Left renal cortex interstitium (tissue), 4 donors: ENCODE results near the gene STXBP1. TPM values are rescaled to one million over a fixed set of nuclear protein-coding genes. Genes with fewer than 3 reads are reported as not detected.
"Not testable (repeated sequence)": the region's sequence is repeated elsewhere in the genome, so short reads cannot be mapped to it uniquely, and the experiment has no call there.

Experiments
- DNase-seq, 4 donors: peaks; one replicate each; pipeline ENCODE4 v3.0.0-alpha.2; 2013; ENCODE audit warnings: low read depth in 4 of 4, low spot score in 2 of 4, missing footprints in 1 of 4
- polyA plus RNA-seq, 4 donors: library from polyadenylated mRNA; unstranded; fragments of 120-200 nt; gene quantifications; one replicate each; pipeline ENCODE4 v1.2.1, GENCODE V29; 2013; ENCODE audit not compliant: insufficient read length in 4 of 4

Gene STXBP1
- polyA plus RNA-seq, 4 donors: 23.6 to 38.6 (median 31.6) TPM

DNA sequence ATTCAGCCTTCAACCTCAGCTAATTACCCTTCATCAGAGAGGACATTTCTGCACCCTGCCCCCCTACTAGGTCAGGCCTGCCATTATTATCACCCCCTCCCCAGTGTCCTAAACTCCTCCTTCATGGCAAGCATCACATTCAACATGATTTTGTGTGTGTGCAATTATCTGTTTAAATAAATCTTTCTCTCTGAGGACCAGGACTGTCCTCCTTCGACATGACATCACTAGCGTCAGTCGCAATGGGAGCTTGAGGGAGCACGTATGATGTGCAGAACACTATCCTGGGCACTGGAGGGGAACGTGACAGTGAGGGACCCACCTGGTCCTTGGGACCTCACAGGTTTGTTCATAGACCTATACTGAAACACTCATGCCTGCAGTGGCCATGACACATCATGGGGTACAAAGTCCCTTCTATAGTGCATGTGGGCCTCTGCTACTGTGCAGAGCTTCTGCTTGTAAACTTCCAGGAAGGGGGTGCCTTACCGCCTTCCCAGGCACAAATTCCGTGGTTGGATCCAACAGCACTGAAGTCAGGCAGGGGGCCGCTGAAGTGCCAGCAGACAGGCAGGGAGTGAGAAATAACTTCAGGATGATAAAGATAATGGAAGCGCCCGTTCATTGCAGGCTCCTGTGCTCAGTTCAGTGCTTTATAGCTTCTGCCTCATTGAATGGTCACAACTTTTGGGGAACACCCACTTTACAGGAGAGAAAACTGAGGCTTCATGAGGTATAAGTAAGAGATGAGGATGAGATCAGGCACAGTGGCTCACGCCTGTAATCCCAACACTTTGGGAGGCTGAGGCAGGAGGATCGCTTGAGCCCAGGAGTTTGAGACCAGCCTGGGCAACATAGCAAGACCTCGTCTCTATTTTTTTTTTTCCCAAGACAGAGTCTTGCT lies 36.0 kb upstream of the STXBP1 start:
- DNase-seq: no peak

DNA sequence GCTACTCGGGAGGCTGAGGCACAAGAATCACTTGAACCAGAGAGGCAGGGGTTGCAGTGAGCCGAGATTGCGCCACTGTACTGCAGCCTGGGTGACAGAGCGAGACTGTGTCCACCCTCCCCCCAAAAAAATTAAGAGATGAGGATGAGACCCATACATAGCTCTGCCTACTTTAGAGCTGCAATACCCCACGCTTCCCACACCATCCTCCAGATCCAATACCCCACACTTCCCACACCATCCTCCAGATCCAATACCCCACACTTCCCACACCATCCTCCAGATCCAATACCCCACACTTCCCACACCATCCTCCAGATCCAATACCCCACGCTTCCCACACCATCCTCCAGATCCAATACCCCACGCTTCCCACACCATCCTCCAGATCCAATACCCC lies 34.9 kb upstream of the STXBP1 start:
- not testable (repeated sequence) for DNase-seq

DNA sequence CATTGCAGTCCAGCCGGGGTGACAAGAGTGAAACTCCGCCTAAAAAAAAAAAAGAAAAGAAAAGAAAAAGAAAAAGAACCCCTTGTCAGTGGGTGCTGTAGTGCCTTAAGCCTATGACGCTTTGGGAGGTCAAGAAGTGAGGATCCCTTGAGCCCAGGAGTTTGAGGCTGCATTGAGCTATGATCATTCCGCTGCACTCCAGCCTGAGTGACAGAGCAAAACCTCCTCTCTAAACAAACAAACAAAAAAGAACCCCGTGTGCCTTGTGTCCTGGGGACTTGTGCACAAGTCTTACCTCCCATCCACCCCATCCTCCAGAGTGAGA lies 33.5 kb upstream of the STXBP1 start:
- no peak for DNase-seq

DNA sequence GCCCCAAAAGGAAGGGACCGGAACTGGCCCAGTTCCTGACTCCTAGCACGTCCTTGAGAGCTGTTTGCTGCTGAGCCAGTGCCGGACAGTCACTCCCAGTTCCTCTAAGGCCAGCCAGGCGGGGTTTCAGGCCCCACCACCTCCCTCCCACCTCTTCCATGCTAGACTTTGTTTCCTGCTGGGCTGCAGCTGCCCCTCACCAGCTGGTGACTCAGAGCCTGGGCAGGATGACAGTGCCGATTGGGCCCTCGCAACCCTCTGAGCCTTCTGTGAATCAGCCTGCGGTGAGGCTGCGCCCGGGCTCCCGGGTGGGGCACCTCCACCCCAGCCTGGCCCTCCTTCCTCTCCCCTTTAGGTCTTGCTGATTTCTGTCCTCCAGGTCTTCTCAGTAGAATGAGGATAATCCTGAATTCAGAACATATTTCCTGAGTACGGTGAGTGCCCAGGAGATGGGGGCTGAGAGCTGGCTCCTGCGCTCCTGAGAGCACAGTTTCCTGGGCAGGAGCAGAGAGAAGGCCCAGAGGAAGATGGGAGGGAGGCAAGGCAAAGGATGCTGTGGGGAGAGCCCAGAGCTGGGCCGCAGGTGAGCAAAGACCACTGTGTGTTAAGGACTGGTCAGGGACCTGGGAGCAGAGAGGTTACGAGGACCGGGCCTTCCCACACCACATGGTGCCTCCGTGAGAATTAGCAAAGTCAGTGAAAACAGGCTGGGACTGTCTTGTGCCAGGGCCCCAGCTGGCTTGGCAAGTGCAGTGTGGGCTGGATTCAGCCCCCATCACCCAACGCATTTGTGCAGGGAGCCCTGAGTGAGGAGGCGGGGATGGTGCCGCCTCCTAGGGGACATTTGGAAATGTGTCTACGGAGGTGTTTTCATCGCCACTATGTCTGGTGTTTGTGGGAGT lies 32.9 kb upstream of the STXBP1 start:
- DNase-seq: no peak

DNA sequence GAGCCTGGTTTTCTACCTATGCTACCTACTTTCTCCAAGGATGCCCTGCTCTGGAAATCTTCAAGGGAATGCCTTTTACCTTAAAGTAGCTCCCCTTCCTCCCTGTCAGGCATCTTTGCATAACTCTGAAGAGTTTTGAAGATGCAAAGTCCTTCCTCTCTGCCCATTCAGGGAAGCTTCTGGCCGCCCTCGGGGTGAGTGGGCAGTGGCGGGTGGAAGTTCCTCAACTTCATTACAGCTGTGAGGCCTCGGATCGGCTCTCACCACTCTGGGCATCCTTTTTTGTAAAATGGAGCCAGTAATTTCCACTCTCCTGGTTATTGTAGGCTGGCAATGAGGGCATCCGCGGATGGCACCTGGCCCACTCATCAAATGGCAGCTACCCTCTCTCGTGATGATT lies 31.7 kb upstream of the STXBP1 start:
- no peak for DNase-seq

DNA sequence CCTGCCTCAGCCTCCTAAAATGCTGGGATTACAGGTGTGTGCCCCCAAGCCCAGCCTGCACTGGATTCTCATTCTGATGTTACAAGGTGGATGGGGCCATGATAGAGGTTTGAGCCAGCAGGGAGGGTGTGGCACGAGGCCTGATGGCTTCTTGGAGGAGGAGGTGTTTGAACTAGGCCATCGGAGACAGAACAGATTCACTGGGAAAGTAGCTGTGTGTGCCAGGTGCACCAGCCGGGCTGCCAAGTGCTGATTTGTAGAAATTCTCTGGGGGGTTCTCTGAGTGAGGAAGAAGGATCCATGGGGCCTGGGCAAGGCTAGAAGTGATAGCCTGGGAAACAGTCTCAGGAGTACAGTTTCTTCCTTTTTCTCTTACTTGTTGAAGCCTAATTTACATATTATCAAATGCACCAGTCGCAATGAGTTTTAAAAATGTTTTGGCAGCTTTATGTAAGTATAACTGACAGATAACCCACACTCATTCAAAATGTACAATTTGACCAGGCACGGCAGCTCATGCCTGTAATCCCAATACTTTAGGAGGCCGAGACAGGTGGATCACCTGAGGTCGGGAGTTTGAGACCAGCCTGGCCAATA lies 31.1 kb upstream of the STXBP1 start:
- no peak for DNase-seq

DNA sequence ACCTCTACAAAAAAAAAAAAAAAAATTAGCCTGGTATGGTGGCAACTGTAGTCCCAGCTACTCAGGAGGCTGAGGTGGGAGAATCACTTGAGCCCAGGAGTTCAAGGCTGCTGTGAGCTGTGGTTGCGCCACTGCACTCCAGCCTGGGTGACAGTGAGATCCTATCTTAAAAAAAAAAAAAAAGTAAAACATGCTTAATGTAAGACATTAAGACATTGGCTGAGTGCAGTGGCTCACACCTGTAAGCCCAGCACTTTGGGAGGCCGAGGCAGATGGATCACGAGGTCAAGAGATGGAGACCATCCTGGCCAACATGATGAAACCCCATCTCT lies 27.6 kb upstream of the STXBP1 start:
- not testable (repeated sequence) for DNase-seq

DNA sequence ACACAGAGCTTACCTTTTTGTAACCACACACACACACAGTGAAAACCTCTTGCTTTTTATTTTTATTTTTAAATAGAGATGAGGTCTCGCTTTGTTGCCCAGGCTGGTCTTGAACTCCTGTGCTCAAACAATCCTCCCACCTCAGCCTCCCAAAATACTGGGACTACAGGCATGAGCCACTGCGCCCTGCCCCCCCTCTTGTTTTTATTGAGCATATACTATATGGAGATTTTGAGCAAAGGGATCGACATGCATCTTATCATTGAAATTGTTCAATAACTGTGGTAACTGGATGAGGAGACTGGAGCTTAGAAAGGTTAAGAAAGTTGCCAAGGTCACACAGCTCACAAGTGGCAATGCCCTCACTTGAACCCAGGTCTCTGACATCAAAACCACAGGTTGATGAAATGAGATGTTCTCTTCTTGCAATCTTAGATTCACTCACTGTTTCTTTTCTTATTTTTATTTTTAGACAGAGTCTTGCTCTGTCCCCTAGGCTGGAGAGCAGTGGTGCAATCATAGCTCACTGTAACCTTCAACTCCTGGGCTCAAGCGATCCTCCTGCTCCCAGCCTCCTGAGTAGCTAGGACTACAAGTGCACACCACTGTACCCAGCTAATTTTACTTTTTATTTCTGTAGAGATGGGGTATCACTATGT lies 26.8 kb upstream of the STXBP1 start:
- DNase-seq: no peak

DNA sequence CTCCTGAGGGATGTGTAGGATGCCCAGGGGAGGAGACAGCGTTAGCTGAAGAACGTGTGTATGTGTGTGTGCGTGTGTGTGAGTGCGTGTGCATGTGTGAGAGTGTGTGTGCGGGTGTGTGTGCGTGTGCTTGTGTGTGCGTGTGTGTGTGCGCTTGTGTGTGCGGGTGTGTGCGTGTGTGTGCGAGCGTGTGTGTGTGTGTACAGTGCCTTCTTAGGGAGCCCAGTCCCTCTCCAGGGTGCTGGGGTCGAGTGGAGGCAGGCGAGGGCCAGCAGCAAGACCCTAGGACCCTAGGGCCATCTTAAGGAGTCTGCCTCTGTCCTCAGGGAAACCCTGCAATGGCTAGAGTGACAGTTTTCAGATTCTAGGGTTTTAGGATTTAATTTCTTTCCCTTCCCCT lies 26.0 kb upstream of the STXBP1 start:
- no peak for DNase-seq

DNA sequence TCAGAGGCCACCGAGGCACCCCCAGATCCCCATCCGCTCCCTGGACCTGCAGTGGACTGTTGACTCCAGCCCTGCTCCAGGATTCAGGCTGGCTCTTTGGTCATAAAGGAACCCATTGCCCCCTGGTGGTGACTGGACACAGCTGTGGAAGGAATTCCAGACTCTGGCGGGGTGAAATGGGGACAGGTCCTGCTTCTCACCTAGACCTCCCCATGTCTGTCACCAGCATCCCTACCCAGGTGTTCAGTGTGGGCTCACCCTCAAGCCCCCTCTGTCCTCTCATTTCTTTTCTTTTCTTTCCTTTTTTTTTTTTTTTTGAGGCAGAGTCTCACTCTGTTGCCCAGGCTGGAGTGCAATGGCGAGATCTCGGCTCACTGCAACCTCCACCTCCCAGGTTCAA lies 25.5 kb upstream of the STXBP1 start:
- peak in 1 of 4 donors; percentile 78 for DNase-seq

DNA sequence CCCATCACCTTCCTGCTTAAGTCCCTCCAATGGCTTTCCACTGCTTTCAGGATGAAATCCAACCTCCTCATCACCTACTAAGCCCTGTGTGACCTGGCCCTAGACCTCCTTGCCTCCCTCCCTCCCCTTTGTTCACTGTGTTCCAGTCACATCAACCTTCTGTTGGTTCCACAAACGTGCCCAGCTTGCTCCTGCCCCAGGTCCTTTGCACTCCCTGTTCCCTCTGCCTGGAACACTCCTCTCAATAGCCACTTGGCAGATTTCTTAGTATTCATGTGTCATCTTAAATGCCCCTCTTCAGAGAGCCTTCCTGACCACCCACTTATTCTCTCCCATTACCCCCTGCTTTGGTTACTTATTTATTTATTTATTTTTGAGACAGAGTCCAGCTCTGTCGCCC lies 24.1 kb upstream of the STXBP1 start:
- DNase-seq: no peak

DNA sequence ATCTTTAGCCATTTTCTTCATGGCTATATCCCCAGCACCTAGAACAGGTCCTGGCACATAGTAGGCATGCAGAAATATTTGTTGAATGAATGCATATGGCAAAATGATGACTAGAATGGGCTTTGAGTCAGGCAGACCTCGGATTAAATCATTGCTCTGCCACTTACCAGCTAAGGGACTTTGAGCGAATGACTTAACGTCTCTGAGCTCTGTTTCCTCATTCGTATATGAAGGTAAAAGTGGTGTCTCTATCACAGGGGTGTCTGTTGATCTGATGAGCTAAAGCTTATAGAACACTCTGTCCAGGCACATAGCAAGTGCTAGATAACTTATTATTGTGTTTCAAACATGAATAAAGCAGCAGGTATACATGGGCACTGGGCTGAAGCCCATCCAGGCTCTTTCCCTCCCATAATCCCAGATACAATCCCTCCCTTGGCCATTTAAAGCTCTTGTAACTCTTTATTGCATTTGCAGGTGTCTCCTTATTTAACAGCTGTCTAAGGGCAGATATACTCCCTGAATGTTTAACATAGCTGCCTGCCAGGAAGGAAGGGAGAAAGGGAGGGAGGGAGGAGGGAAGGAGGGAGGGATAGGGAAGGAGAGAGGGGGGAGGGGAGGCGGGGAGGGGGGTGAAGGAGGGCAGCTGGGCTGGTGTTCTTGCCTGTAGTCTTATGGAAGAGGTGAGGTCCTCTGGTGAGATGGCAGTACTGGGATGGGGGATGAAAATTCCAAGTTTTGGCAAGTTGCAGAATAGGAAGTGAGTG lies 23.2 kb upstream of the STXBP1 start:
- no peak for DNase-seq

DNA sequence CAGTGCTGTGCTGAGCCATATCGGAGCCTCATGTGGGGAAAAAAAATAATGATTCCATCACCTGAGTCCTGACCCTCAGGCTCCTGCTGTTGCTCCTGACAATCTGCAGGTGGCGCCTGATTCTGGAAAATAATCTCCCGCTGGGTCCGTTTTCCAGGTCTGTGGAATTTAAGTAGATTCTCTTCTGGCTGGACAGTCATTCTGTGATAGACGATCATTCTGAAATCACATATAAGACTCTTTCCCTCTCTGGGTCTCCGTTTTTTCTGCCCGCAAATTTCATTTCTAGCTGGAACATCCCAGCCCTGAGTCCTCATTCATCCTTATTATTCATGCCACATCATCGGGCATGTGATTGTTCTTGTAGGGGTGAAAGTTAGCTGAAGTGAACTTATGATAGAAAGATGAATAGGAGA lies 22.1 kb upstream of the STXBP1 start:
- DNase-seq: no peak

DNA sequence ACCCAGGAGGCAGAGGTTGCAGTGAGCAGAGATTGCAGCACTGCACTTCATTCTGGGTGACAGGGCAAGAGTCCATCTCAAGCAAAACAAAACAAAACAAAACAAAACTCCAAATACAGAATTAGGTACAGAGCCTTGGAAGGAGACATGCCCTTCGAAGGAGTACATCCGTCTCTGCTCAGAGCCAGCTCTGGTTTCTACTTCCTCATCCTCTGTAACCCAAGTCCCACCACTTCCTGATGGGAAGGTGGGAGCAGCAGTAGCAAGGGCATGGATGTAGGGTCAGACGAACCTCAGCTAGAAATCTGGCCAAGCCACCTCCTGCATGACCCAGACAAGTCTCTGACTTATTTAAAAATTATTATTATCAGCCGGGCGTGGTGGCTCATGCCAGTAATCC lies 16.5 kb upstream of the STXBP1 start:
- no peak for DNase-seq

DNA sequence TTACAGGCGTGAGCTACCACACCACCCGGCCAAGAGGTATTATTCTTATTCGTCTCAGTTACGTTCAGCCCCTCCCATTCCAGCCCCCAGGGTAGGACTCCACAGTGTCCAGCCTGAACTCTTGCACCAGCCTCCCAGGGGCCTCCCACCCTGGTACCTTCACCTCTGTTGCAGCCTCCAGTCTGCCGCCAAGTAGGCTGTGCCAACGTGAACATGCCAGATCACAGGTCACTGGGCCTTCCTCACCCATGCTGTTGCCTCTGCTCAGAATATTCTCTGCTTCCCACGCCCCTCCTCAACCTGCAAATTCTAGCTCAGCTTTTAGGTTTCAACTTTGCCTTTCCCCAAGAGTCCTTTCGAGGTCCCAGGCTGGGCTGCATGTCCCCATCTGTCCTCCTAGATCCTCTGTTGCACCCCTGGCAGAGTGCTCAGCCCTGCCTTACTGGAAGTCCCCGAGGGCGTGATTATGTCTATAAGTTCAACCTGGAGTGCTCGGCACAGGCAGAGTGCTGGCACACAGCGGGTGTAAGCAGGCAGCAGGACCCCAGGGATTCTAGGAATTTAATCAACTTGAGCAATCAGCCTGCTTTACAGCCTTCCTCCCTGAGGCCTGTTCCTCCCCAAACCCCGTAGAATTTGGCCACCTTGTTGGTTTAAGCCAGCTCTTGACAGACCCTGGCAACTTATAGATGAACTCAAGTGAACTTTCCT lies 13.1 kb upstream of the STXBP1 start:
- DNase-seq: no peak

DNA sequence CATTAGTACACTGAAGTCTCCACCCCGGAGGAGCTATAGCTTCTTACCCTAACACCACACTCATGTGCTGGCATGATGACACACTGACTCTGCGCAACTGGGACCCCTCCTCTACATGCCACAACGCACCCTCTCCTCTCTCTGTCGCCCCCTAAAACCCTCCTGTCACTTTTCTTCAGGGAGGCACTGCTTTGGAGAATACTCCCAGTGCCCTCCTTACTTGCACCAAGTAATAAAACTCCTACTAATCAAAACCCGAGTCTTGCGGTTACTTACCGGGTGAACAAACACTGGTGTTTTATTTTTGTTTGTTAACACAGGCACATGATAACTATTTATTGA lies 12.6 kb upstream of the STXBP1 start:
- no peak for DNase-seq

DNA sequence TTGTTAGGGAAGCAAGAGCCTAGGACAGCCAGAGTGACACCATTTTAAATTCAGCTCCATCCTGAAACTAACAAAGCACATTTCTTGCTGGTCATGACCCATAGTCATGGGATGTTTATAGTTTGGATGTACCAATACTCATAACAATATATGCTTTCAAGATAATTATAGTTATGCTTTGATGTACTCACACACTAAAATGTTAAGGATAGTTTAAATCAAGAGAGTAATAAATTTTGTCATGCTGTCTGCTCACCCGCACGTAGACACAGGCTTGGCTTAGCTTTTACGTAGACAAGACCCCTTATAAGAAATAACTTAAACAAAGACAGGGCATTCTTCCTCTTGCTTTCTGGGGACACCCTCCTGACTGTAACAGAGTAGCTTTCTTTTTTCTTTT lies 8.9 kb upstream of the STXBP1 start:
- no peak for DNase-seq

DNA sequence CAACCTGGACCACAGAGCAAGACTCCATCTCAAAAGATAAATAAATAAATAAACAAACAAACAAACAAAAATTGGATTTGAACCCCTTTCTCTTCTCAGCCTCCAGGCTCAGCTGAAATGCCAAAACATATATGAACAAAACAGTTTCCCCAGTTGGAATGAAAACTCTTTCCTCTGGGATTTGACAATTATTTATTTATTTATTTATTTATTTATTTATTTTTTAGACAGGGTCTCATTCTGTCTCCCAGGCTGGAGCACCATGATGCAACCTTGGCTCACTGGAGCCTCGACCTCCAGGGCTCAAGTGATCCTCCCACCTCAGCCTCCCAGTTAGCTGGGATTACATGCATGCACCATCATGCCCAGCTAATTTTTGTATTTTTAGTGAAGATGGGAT lies 6.0 kb upstream of the STXBP1 start:
- DNase-seq: no peak

DNA sequence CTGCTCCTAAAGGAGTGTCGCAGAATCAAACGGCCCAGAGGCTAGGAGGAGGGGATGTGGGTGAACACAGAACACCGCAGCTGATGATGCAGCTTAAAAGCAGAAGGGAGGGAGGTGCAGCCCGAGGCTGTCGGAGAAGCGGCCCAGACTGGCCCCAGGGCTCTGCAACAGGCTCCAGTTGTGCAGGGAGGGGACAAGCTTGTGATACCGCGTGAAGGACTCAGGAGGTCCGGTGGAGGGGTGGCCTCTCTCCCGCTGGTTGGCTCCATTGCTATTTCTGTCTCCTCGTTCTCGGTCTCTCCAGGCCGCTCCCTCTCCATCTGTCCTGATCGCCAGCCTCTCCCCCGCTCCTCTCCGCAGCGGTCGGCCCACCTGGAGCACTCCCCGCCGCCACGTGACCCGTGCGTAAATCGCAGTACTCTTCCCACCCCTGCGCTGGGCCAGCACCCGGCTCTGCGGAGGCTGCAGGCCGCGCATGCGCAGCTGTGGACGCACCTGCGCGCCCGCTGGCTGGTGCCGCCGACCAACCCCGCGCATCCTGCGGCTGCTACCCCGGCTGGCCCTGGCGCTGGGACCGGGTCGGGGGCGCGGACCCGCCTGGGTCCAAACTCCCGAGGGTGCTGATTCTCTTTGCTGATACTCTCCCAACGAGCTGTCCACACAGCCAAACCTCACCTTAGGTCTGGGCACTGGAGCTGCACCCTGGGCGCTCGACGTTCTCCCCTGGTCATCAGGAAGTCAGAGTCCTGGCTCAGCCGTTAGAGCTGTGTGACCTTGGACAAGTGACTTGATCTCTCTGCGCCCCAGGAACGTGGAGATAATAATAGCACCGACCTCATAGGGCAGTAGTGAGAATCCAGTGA lies 3.7 kb upstream of the STXBP1 start:
- peak in 1 of 4 donors; percentile 41 for DNase-seq
